ENCODE results near the gene CDY2A.
"Not testable (repeated sequence)": the region's sequence is repeated elsewhere in the genome, so short reads cannot be mapped to it uniquely, and the experiment has no call there.

Gene CDY2A

GRCh38 chrY:18025487-18025886, at the start of gene CDY2A:
Gene CDY2A, plus strand, starts transcription at chrY:18025787. Its CDS starts 328 bp downstream, at chrY:18026115.
- not testable (repeated sequence) for DNase-seq

- DNase-seq = not testable (repeated sequence)
These were observed 28.0 kb upstream of the CDY2A start for GRCh38 chrY:17997586-17997985.

- DNase-seq = not testable (repeated sequence)
These were observed 27.3 kb upstream of the CDY2A start for GRCh38 chrY:17998266-17998665.

GRCh38 chrY:18023897-18024296, 1.7 kb upstream of the CDY2A start:
- DNase-seq = not testable (repeated sequence)

GRCh38 chrY:18028845-18029244, 3.3 kb downstream of the CDY2A start:
- DNase-seq = not testable (repeated sequence)

- not testable (repeated sequence) for DNase-seq
These were observed 4.6 kb downstream of the CDY2A start for GRCh38 chrY:18030178-18030577.

GRCh38 chrY:18034100-18034814, 8.7 kb downstream of the CDY2A start:
- DNase-seq = not testable (repeated sequence)

GRCh38 chrY:18034864-18035263, 9.3 kb downstream of the CDY2A start:
- DNase-seq = not testable (repeated sequence)

- DNase-seq = not testable (repeated sequence)
These were observed 19.4 kb downstream of the CDY2A start for GRCh38 chrY:18044990-18045389.

- not testable (repeated sequence) for DNase-seq
These were observed 22.8 kb downstream of the CDY2A start for GRCh38 chrY:18048149-18049040.

- not testable (repeated sequence) for DNase-seq
These were observed 23.5 kb downstream of the CDY2A start for GRCh38 chrY:18049061-18049460.

GRCh38 chrY:18056473-18056872, 30.9 kb downstream of the CDY2A start:
- not testable (repeated sequence) for DNase-seq

GRCh38 chrY:18073464-18073863, 47.9 kb downstream of the CDY2A start:
- DNase-seq = not testable (repeated sequence)
